Right ventricle myocardium superior (tissue), 1 donor: ENCODE data around the gene MOB3B. TPM values are rescaled to one million over a fixed set of nuclear protein-coding genes. Genes with fewer than 3 reads are reported as not detected.

Experiments
- total RNA-seq: library from RNA; stranded (reverse); fragmentation: NEBNext Ultra II Directional; extraction: Animal tissue kit (Norgen Biotek cat#: 25700); gene quantifications from one replicate; pipeline ENCODE4 v1.2.1, GENCODE V29; 2021
- donor health status: DM: no; HTN: yes; CAD: no; lungs with severe emphysema.

MOB3B gene
- total RNA-seq, 1 donor from 2014 or later, result 1.5 TPM

Other genes starting within 250 kb of the MOB3B start
- gene EQTN, start 232.7 kb downstream of the MOB3B start, total RNA-seq, result not detected
- not detected for gene IFNK, start 5.5 kb downstream of the MOB3B start, total RNA-seq
- gene C9orf72, start 43.7 kb upstream of the MOB3B start, total RNA-seq, result 20.2 TPM